Keratinocyte (primary cell): ENCODE results near the gene DNASE1L3. TPM values are rescaled to one million over a fixed set of nuclear protein-coding genes. Genes with fewer than 3 reads are reported as not detected.

Source experiments
- DNase-seq: peaks from one replicate; pipeline ENCODE4 v3.0.0-alpha.2; 2011; ENCODE audit warnings: low read depth, missing footprints, low spot score
- FAIRE-seq: peaks from 2 replicates; lab custom pipeline; 2011; peaks lifted over from hg19 to GRCh38; lab: Jason Lieb, UNC
- H2AFZ ChIP-seq: 2 replicates; pipeline ENCODE4 v1.6.0; 2012; ENCODE audit warnings: low read length, control low read depth, inconsistent platforms; ENCODE audit not compliant: control insufficient read depth
- H3K27ac ChIP-seq: 2 replicates; pipeline ENCODE4 v1.5.1; 2011; ENCODE audit warnings: low read length; ENCODE audit not compliant: control insufficient read depth, insufficient read depth
- H3K27me3 ChIP-seq: 3 replicates; pipeline ENCODE4 v1.6.0; 2011; ENCODE audit warnings: low read length; ENCODE audit not compliant: control insufficient read depth, insufficient read depth; ENCODE audit errors: extremely low read depth
- H3K36me3 ChIP-seq, 2 experiments: 2 replicates in 1 of 2; 3 replicates in 1 of 2; pipeline ENCODE4 v1.5.1; 2011; ENCODE audit warnings: low read length in 2 of 2, mild to moderate bottlenecking in 1 of 2; ENCODE audit not compliant: control insufficient read depth in 2 of 2, insufficient read depth in 2 of 2; ENCODE audit errors: extremely low read depth in 1 of 2
- H3K4me1 ChIP-seq: 3 replicates; pipeline ENCODE4 v1.5.1; 2011; ENCODE audit warnings: low read length; ENCODE audit not compliant: control insufficient read depth, insufficient read depth; ENCODE audit errors: extremely low read depth
- H3K4me2 ChIP-seq: 3 replicates; pipeline ENCODE4 v1.6.0; 2011; ENCODE audit warnings: low read depth, low read length; ENCODE audit not compliant: control insufficient read depth, insufficient read depth; ENCODE audit errors: extremely low read depth
- H3K4me3 ChIP-seq, 3 experiments: fragments of 200-600 bp in 1 of 3; sonication (generic) in 1 of 3; 2 replicates in 2 of 3; 3 replicates in 1 of 3; pipeline ENCODE4 v1.5.1; 2011 to 2016; ENCODE audit warnings: low read length in 3 of 3, mild to moderate bottlenecking in 3 of 3, control low read depth in 2 of 3, inconsistent platforms in 1 of 3, low read depth in 1 of 3, mixed read lengths in 1 of 3, mixed run types in 1 of 3, moderate library complexity in 1 of 3; ENCODE audit not compliant: control insufficient read depth in 2 of 3, insufficient read depth in 2 of 3; ENCODE audit errors: extremely low read depth in 1 of 3
- H3K79me2 ChIP-seq: 2 replicates; pipeline ENCODE4 v1.6.0; 2012; ENCODE audit warnings: low read length; ENCODE audit not compliant: control insufficient read depth, insufficient read depth
- H3K9ac ChIP-seq: 3 replicates; pipeline ENCODE4 v1.6.0; 2011; ENCODE audit warnings: low read length; ENCODE audit not compliant: control insufficient read depth, insufficient read depth; ENCODE audit errors: extremely low read depth
- H3K9me1 ChIP-seq: 3 replicates; pipeline ENCODE4 v1.6.0; 2011; ENCODE audit warnings: low read length; ENCODE audit not compliant: control insufficient read depth, insufficient read depth; ENCODE audit errors: extremely low read depth
- H3K9me3 ChIP-seq: 2 replicates; pipeline ENCODE4 v1.5.1; 2012; ENCODE audit warnings: low read depth, low read length; ENCODE audit not compliant: control insufficient read depth
- H4K20me1 ChIP-seq: 3 replicates; pipeline ENCODE4 v1.6.0; 2011; ENCODE audit warnings: low read length; ENCODE audit not compliant: control insufficient read depth, insufficient read depth; ENCODE audit errors: extremely low read depth
- EZH2 ChIP-seq: IDR thresholded peaks from one replicate; pipeline ENCODE4 v1.6.1; 2012; ENCODE audit warnings: inconsistent platforms, mild to moderate bottlenecking, low read length, moderate library complexity
- dilution Hi-C: fragments of 300-500 bp; cut with MboI; formaldehyde crosslinking; loops from one replicate; pipeline ENCODE4 v1.7.0; 2020; ENCODE audit warnings: low sequenced_read_pairs; ENCODE audit not compliant: extremely low pct_ligation_motif_present
- polyA plus RNA-seq, 5 experiments: library from polyadenylated mRNA; depleted of rRNA in 3 of 5; stranded (reverse) in 3 of 5; stranded (forward) in 1 of 5; unstranded in 1 of 5; fragments of >200 nt; gene quantifications; 1 replicate in 1 of 5; 2 replicates in 3 of 5; 3 replicates in 1 of 5; pipeline versions ENCODE4 v1.2.1 to v1.2.3, GENCODE V29; 2011 to 2012; ENCODE audit warnings: missing spikeins in 2 of 5, low read depth in 1 of 5, low replicate concordance in 1 of 5
- TF ChIP-seq, protein P1 (sequence below), 3 experiments: IDR thresholded peaks in 1 of 3; conservative IDR thresholded peaks in 1 of 3; optimal IDR thresholded peaks in 1 of 3; 2 replicates in 2 of 3; 3 replicates in 1 of 3; pipeline versions ENCODE3 to v1.5.1; 2011; ENCODE audit warnings: low read length in 3 of 3, mild to moderate bottlenecking in 3 of 3, moderate library complexity in 2 of 3, control low read depth in 1 of 3, inconsistent platforms in 1 of 3; ENCODE audit not compliant: insufficient read depth in 2 of 3; ENCODE audit errors: extremely low read depth in 1 of 3

The DNASE1L3 gene
- polyA plus RNA-seq, 1 donor (not counting 4 experiments of a cell fraction or from before 2014, with no cell fraction given), result 1.9 TPM

DNA sequence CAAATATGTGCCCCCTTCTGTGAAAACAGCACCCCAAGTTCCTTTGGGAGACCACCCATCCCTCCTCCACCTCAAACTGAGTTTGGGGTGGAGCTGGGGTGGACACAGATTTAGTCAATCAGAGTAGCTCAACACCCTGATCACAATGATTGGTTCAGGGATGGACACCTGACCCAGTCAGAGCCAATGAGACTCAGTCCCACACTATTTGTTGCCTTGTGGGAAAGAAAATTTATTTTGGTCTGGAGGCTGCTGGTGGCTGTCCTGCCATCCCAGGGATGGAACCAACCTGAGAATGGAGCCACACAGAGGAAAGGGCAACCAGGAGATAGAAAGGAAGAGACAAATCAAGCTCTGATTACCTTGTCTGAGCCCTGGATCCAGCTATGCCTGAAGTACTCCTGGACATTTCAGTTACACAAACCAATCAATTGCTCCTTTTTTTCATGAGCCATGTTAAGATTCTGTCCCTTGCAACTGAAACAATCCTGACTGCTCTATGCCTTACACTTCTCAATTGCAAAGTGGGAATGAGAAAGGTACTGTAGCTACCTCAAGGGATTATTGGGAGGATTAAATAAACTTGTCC lies 10.6 kb downstream of the DNASE1L3 start:
- Histone ChIP-seq H3K4me3 (no peak overlapping the region), H3K4me1 (peaks cover 4% of the 10 kb centered on the region), H2AFZ (no peak overlapping the region), H3K36me3 (no peaks in the 10 kb centered on the region), H3K9ac (no peak overlapping the region), H3K79me2 (no peaks in the 10 kb centered on the region), H3K27me3 (no peaks in the 10 kb centered on the region), H4K20me1 (no peaks in the 10 kb centered on the region), H3K27ac (no peak overlapping the region), H3K9me1 (no peaks in the 10 kb centered on the region), H3K9me3 (no peaks in the 10 kb centered on the region), H3K4me2 (no peak overlapping the region)
- FAIRE-seq, result no peak
- dilution Hi-C loops, result no loop called here
- DNase-seq, result no peak
- no peak for TF ChIP-seq EZH2
- TF ChIP-seq, protein P1, sequence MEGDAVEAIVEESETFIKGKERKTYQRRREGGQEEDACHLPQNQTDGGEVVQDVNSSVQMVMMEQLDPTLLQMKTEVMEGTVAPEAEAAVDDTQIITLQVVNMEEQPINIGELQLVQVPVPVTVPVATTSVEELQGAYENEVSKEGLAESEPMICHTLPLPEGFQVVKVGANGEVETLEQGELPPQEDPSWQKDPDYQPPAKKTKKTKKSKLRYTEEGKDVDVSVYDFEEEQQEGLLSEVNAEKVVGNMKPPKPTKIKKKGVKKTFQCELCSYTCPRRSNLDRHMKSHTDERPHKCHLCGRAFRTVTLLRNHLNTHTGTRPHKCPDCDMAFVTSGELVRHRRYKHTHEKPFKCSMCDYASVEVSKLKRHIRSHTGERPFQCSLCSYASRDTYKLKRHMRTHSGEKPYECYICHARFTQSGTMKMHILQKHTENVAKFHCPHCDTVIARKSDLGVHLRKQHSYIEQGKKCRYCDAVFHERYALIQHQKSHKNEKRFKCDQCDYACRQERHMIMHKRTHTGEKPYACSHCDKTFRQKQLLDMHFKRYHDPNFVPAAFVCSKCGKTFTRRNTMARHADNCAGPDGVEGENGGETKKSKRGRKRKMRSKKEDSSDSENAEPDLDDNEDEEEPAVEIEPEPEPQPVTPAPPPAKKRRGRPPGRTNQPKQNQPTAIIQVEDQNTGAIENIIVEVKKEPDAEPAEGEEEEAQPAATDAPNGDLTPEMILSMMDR (optimal IDR thresholded peaks at IDR 0.05 in 1 of 3, IDR thresholded peaks at IDR 0.05 in 1 of 3, conservative IDR thresholded peaks at IDR 0.05 in 1 of 3; ENCODE audit: extremely low read depth in 1 of 3, insufficient read depth in 2 of 3, low read length in 3 of 3), result no peak

DNA sequence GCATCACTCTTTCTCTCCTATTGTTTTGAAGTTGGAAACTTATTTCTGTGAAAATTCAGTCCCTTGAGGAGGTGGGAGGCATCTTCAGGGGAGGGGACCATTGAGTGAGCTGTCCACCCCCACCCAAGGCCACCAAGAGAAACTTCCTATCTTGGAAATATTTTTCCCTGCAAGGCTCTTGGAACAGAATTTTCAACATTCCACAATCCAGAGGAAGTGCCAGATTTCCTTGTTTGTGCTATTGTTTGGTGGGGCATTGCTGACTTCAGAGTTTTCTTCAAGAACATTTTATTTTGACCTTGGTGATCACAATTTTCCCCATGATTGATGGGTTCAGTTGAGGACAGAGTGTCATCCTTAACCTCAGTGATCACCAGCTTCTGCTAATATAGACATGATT lies 12.0 kb downstream of the DNASE1L3 start:
- H2AFZ ChIP-seq, result no peak overlapping the region
- no peaks in the 10 kb centered on the region for H4K20me1 ChIP-seq
- H3K4me3 ChIP-seq, result no peak overlapping the region
- no peaks in the 10 kb centered on the region for H3K79me2 ChIP-seq
- H3K4me1 ChIP-seq, result peaks cover 4% of the 10 kb centered on the region
- no peak for DNase-seq
- dilution Hi-C loops, result no loop called here
- TF ChIP-seq, protein P1 (optimal IDR thresholded peaks at IDR 0.05 in 1 of 3, IDR thresholded peaks at IDR 0.05 in 1 of 3, conservative IDR thresholded peaks at IDR 0.05 in 1 of 3; ENCODE audit: extremely low read depth in 1 of 3, insufficient read depth in 2 of 3, low read length in 3 of 3), result no peak
- no peak for TF ChIP-seq EZH2
- H3K4me2 ChIP-seq, result no peak overlapping the region
- H3K27me3 ChIP-seq, result no peaks in the 10 kb centered on the region
- no peaks in the 10 kb centered on the region for H3K9me1 ChIP-seq
- H3K36me3 ChIP-seq, result no peaks in the 10 kb centered on the region
- no peak overlapping the region for H3K9ac ChIP-seq
- H3K9me3 ChIP-seq, result no peaks in the 10 kb centered on the region
- no peak for FAIRE-seq
- H3K27ac ChIP-seq, result no peak overlapping the region
